H1 (cell line): ENCODE results near the gene SPINT2. TPM values are rescaled to one million over a fixed set of nuclear protein-coding genes. Genes with fewer than 3 reads are reported as not detected.

ENCODE experiments used
- CTCF ChIA-PET: fragments of 300-600 bp; sonication (Branson Sonifier 250); formaldehyde crosslinking; loops from one replicate; lab custom pipeline; 2021; ENCODE audit not compliant: partially characterized antibody; lab: Charles Lee
- POLR2A ChIA-PET: fragments of 300-600 bp; sonication (Branson Sonifier 250); formaldehyde crosslinking; loops from one replicate; lab custom pipeline; 2021; ENCODE audit warnings: inconsistent platforms; ENCODE audit not compliant: partially characterized antibody; lab: Charles Lee
- DNase-seq, 2 experiments: peaks; one replicate each; pipeline versions ENCODE4 v3.0.0 to v3.0.0-alpha.2; 2010 to 2022; ENCODE audit warnings: low spot score in 2 of 2, low read depth in 1 of 2, mixed read lengths in 1 of 2
- FAIRE-seq: peaks from 2 replicates; lab custom pipeline; 2011; peaks lifted over from hg19 to GRCh38; lab: Jason Lieb, UNC
- H2AFZ ChIP-seq: 2 replicates; pipeline ENCODE4 v1.8.1; 2012; ENCODE audit warnings: low read length, inconsistent platforms
- H2AK5ac ChIP-seq: 2 replicates; pipeline ENCODE4 v1.6.1; 2013; ENCODE audit warnings: low read depth, low read length
- H2BK120ac ChIP-seq: replicated peaks from 2 replicates; pipeline ENCODE3; 2013; ENCODE audit warnings: low read depth, low read length, inconsistent platforms
- H2BK12ac ChIP-seq: 2 replicates; pipeline ENCODE4 v1.6.1; 2013; ENCODE audit warnings: low read depth, low read length
- H2BK15ac ChIP-seq: 2 replicates; pipeline ENCODE4 v1.6.1; 2013; ENCODE audit warnings: low read length
- H2BK20ac ChIP-seq: 2 replicates; pipeline ENCODE4 v1.6.1; 2013; ENCODE audit warnings: low read length
- H2BK5ac ChIP-seq: 2 replicates; pipeline ENCODE4 v1.6.1; 2013; ENCODE audit warnings: low read depth, low read length
- H3K14ac ChIP-seq: 2 replicates; pipeline ENCODE4 v1.6.1; 2013; ENCODE audit warnings: inconsistent platforms; ENCODE audit not compliant: insufficient read length
- H3K18ac ChIP-seq: 2 replicates; pipeline ENCODE4 v1.6.1; 2013; ENCODE audit warnings: low read length; ENCODE audit errors: extremely low read depth
- H3K23ac ChIP-seq: 2 replicates; pipeline ENCODE4 v1.6.1; 2013; ENCODE audit warnings: inconsistent platforms; ENCODE audit not compliant: insufficient read length
- H3K23me2 ChIP-seq: 2 replicates; pipeline ENCODE4 v1.6.1; 2013; ENCODE audit warnings: low read depth, low read length
- H3K27ac ChIP-seq: 2 replicates; pipeline ENCODE4 v1.6.1; 2011; ENCODE audit warnings: low read depth, low read length, inconsistent platforms
- H3K27me3 ChIP-seq, 4 experiments: replicated peaks in 1 of 4; 1 replicate in 1 of 4; 2 replicates in 3 of 4; pipeline versions ENCODE4 v1.6.1 to v1.8.1; 2011 to 2013; ENCODE audit warnings: low read length in 3 of 4, mild to moderate bottlenecking in 3 of 4, inconsistent platforms in 2 of 4, mixed read lengths in 2 of 4, moderate library complexity in 1 of 4; ENCODE audit not compliant: control insufficient read depth in 3 of 4, insufficient read depth in 3 of 4; ENCODE audit errors: extremely low read depth in 1 of 4
- H3K36me3 ChIP-seq, 4 experiments: 2 replicates each; pipeline versions ENCODE4 v1.6.1 to v1.8.1; 2011 to 2013; ENCODE audit warnings: mild to moderate bottlenecking in 4 of 4, low read length in 3 of 4, moderate library complexity in 2 of 4, control low read depth in 1 of 4, inconsistent platforms in 1 of 4; ENCODE audit not compliant: insufficient read depth in 4 of 4, control insufficient read depth in 2 of 4
- H3K4ac ChIP-seq: replicated peaks from 2 replicates; pipeline ENCODE3; 2013; ENCODE audit warnings: low read length, low read depth, mixed read lengths, inconsistent platforms; ENCODE audit not compliant: insufficient read length
- H3K4me1 ChIP-seq, 4 experiments: replicated peaks in 1 of 4; 1 replicate in 1 of 4; 2 replicates in 3 of 4; pipeline versions ENCODE4 v1.6.1 to v1.8.1; 2011 to 2013; ENCODE audit warnings: low read length in 3 of 4, inconsistent platforms in 2 of 4, mixed read lengths in 1 of 4; ENCODE audit not compliant: insufficient read depth in 4 of 4, control insufficient read depth in 3 of 4
- H3K4me2 ChIP-seq, 2 experiments: 2 replicates each; pipeline versions ENCODE4 v1.6.1 to v1.8.1; 2011 to 2013; ENCODE audit warnings: low read depth in 2 of 2, low read length in 2 of 2, control low read depth in 1 of 2, inconsistent platforms in 1 of 2, mild to moderate bottlenecking in 1 of 2; ENCODE audit not compliant: insufficient read depth in 1 of 2
- H3K4me3 ChIP-seq, 4 experiments: fragments of 200-600, 300-600 bp in 1 of 4; sonication (generic), shearing (Covaris generic), sonication (Bioruptor Twin) in 1 of 4; 2 replicates each; pipeline versions ENCODE4 v1.5.1 to v1.8.1; 2011 to 2016; ENCODE audit warnings: low read length in 4 of 4, low read depth in 3 of 4, control low read depth in 2 of 4, inconsistent platforms in 2 of 4, mild to moderate bottlenecking in 2 of 4, mixed read lengths in 1 of 4, moderate library complexity in 1 of 4; ENCODE audit not compliant: insufficient read depth in 2 of 4; ENCODE audit errors: extremely low read depth in 1 of 4
- H3K56ac ChIP-seq: replicated peaks from 2 replicates; pipeline ENCODE3; 2013; ENCODE audit warnings: low read depth, mild to moderate bottlenecking, mixed read lengths, low read length, inconsistent platforms; ENCODE audit not compliant: insufficient read length
- H3K79me1 ChIP-seq: 2 replicates; pipeline ENCODE4 v1.6.1; 2013; ENCODE audit warnings: low read depth, low read length, control low read depth
- H3K79me2 ChIP-seq, 2 experiments: 2 replicates each; pipeline versions ENCODE4 v1.6.1 to v1.8.1; 2012 to 2013; ENCODE audit warnings: low read length in 2 of 2, mild to moderate bottlenecking in 2 of 2, inconsistent platforms in 1 of 2; ENCODE audit not compliant: insufficient read depth in 2 of 2, control insufficient read depth in 1 of 2
- H3K9ac ChIP-seq, 4 experiments: replicated peaks in 1 of 4; 1 replicate in 1 of 4; 2 replicates in 3 of 4; pipeline versions ENCODE4 v1.6.1 to v1.8.1; 2011 to 2013; ENCODE audit warnings: low read depth in 3 of 4, low read length in 3 of 4, control low read depth in 2 of 4, mild to moderate bottlenecking in 2 of 4, moderate library complexity in 2 of 4, inconsistent platforms in 1 of 4; ENCODE audit errors: extremely low read depth in 1 of 4
- H3K9me3 ChIP-seq, 2 experiments: 2 replicates each; pipeline versions ENCODE4 v1.6.1 to v1.8.1; 2012 to 2013; ENCODE audit warnings: mild to moderate bottlenecking in 2 of 2, moderate library complexity in 2 of 2, control low read depth in 1 of 2, inconsistent platforms in 1 of 2, low read depth in 1 of 2, low read length in 1 of 2, mixed read lengths in 1 of 2; ENCODE audit not compliant: insufficient read depth in 2 of 2
- H4K20me1 ChIP-seq, 2 experiments: replicated peaks in 1 of 2; 2 replicates each; pipeline versions ENCODE3 to v1.8.1; 2011 to 2013; ENCODE audit warnings: inconsistent platforms in 2 of 2, low read length in 2 of 2, mild to moderate bottlenecking in 1 of 2; ENCODE audit not compliant: insufficient read depth in 2 of 2, control insufficient read depth in 1 of 2
- H4K5ac ChIP-seq: 2 replicates; pipeline ENCODE4 v1.6.1; 2013; ENCODE audit warnings: low read length, low read depth, mixed read lengths, inconsistent platforms; ENCODE audit not compliant: insufficient read length
- H4K8ac ChIP-seq: 2 replicates; pipeline ENCODE4 v1.8.0; 2013; ENCODE audit warnings: mild to moderate bottlenecking, moderate library complexity, low read length, inconsistent platforms; ENCODE audit not compliant: insufficient read depth; ENCODE audit errors: extremely low read depth
- H4K91ac ChIP-seq: replicated peaks from 2 replicates; pipeline ENCODE3; 2013; ENCODE audit warnings: low read length, mixed read lengths, inconsistent platforms; ENCODE audit not compliant: insufficient read length
- MAFK ChIP-seq: IDR thresholded peaks from 2 replicates; pipeline ENCODE4 v1.6.1; 2012; ENCODE audit warnings: low read depth, mild to moderate bottlenecking, improper control_type of control experiment, low read length
- NRF1 ChIP-seq: IDR thresholded peaks from 2 replicates; pipeline ENCODE4 v1.6.1; 2011; ENCODE audit warnings: mild to moderate bottlenecking, low read depth, low read length, improper control_type of control experiment
- SP1 ChIP-seq: IDR thresholded peaks from 2 replicates; pipeline ENCODE4 v1.6.1; 2011; ENCODE audit warnings: low read depth, low read length
- SP4 ChIP-seq: IDR thresholded peaks from 2 replicates; pipeline ENCODE4 v1.6.1; 2012; ENCODE audit warnings: low read length, inconsistent platforms
- TAF7 ChIP-seq: optimal IDR thresholded peaks from 2 replicates; pipeline ENCODE3; 2011; ENCODE audit warnings: low read depth, mild to moderate bottlenecking, inconsistent platforms, low read length, moderate library complexity, borderline replicate concordance
- WGBS, 2 experiments: shearing (Covaris generic) in 1 of 2; methylation state at CpG; one replicate each; pipeline versions ENCODE4 v1.1.6 to v1.1.7; 2013 to 2015; ENCODE audit warnings: low lambda C conversion rate in 2 of 2, mixed read lengths in 2 of 2, inconsistent platforms in 1 of 2, low coverage in 1 of 2, missing lambda C conversion rate in 1 of 2; ENCODE audit not compliant: insufficient replicate concordance in 2 of 2, insufficient coverage in 1 of 2, insufficient read length in 1 of 2; ENCODE audit errors: extremely low coverage in 1 of 2, missing lambda C conversion rate in 1 of 2; 5-methylcytosine and 5-hydroxymethylcytosine counted together
- long read RNA-seq, 2 experiments: library from RNA in 1 of 2; library from capped mRNA in 1 of 2; stranded (forward); transcript quantifications; one replicate each; pipeline ENCODE4 v2.0.0, GENCODE V29; 2021; ENCODE audit warnings: inconsistent platforms in 1 of 2
- polyA minus RNA-seq, 3 experiments: library from RNA; depleted of rRNA, polyadenylated mRNA; stranded (reverse); fragments of >200 nt; gene quantifications; 1 replicate in 2 of 3; 2 replicates in 1 of 3; pipeline ENCODE4 v1.2.3, GENCODE V29; 2011
- polyA plus RNA-seq, 7 experiments: library from polyadenylated mRNA; depleted of rRNA in 3 of 7; stranded (reverse) in 5 of 7; unstranded in 2 of 7; fragments of >200 nt in 5 of 7; fragments of 200-250 nt in 2 of 7; gene quantifications; 1 replicate in 5 of 7; 2 replicates in 1 of 7; 4 replicates in 1 of 7; pipeline versions ENCODE4 v1.2.1 to v1.2.3, GENCODE V29; 2011 to 2013; ENCODE audit warnings: missing spikeins in 2 of 7, mixed read lengths in 2 of 7
- total RNA-seq: library from RNA; stranded (reverse); fragmentation: NEBNext Ultra II Directional; extraction: Animal tissue kit (Norgen Biotek cat#: 25700); gene quantifications from 2 replicates; pipeline ENCODE4 v1.2.1, GENCODE V29; 2021

Gene SPINT2
- 296 and 303 TPM in 2 replicates for total RNA-seq
- 294 and 376 TPM in 2 replicates for polyA plus RNA-seq (2011; rRNA removed)
- 293 TPM for polyA plus RNA-seq (2011; cell fraction: cytosol; rRNA removed)
- polyA plus RNA-seq (2011; cell fraction: nucleus; rRNA removed) = 296 TPM
- polyA plus RNA-seq (2012, experiment 1 of 2) = 239 to 303 TPM (median 281 TPM) in 4 replicates
- polyA plus RNA-seq (2012, experiment 2 of 2) = 299 TPM
- polyA plus RNA-seq (2013, experiment 1 of 2) = 265 TPM
- polyA plus RNA-seq (2013, experiment 2 of 2) = 292 TPM
- 139 and 147 TPM in 2 replicates for polyA minus RNA-seq (2011; rRNA and poly(A)+ RNA removed)
- polyA minus RNA-seq (2011; cell fraction: cytosol; rRNA and poly(A)+ RNA removed) = 139 TPM
- polyA minus RNA-seq (2011; cell fraction: nucleus; rRNA and poly(A)+ RNA removed) = 76.6 TPM
- long read RNA-seq, experiment 1, transcript SPINT2-201 (7 exons, 1,802 nt) = major isoform, 129 of 247 reads
- long read RNA-seq, experiment 1, transcript SPINT2-202 (6 exons, 1,367 nt) = minor isoform, 8 of 247 reads
- long read RNA-seq, experiment 1, partial matches to known transcripts = 104 of 247 reads
- long read RNA-seq, experiment 1, other reads (novel, unspliced or antisense) = 6 of 247 reads
- long read RNA-seq, experiment 2, transcript SPINT2-202 (6 exons, 1,367 nt) = minor isoform, 7 of 287 reads
- long read RNA-seq, experiment 2, transcript SPINT2-201 (7 exons, 1,802 nt) = major isoform, 230 of 287 reads
- long read RNA-seq, experiment 2, partial matches to known transcripts = 39 of 287 reads
- long read RNA-seq, experiment 2, other reads (novel, unspliced or antisense) = 7 of 287 reads

- Histone ChIP-seq H2AK5ac (no peak within 1 kb of the TSS), H3K23ac (no peak within 1 kb of the TSS), H3K4me2 (peak within 1 kb of the TSS; percentile 97 to 100), H3K36me3 (0 out of 8 replicates have a peak, but pooled peaks cover 0 to 3% (median 0%) of the 10 kb centered on the region in 4 experiments), H3K9me3 (no peaks in the 10 kb centered on the region), H4K8ac (peak within 1 kb of the TSS; percentile 95), H4K5ac (peak within 1 kb of the TSS; percentile 99), H3K56ac (peak within 1 kb of the TSS; percentile 89), H3K4me3 (peak within 1 kb of the TSS; percentile 84 to 89 (median 85)), H4K91ac (peak within 1 kb of the TSS; percentile 94), H2BK12ac (peak within 1 kb of the TSS; percentile 72; the same call in 1 of the 2 replicates), H2BK20ac (no peak within 1 kb of the TSS), H3K4ac (peak within 1 kb of the TSS; percentile 83), H3K9ac (peak within 1 kb of the TSS; percentile 78 to 92 (median 88)), H3K79me2 (peaks cover 30 to 47% of the 10 kb centered on the region in 2 experiments), H3K27me3 (no peaks in the 10 kb centered on the region), H3K4me1 (peaks cover 12 to 34% (median 19%) of the 10 kb centered on the region in 4 experiments), H2AFZ (peak within 1 kb of the TSS; percentile 3; the same call in 1 of the 2 replicates), H3K23me2 (peaks cover 7% of the 10 kb centered on the region), H3K27ac (peak within 1 kb of the TSS; percentile 94), H2BK15ac (peak within 1 kb of the TSS; percentile 90; the same call in 1 of the 2 replicates), H3K79me1 (peaks cover 14% of the 10 kb centered on the region), H3K18ac (peak within 1 kb of the TSS; percentile 99), H3K14ac (no peak within 1 kb of the TSS), H2BK5ac (peak within 1 kb of the TSS; percentile 99), H2BK120ac (no peak within 1 kb of the TSS), H4K20me1 (peaks cover 5 to 16% of the 10 kb centered on the region in 2 experiments)
- 1% methylated on average over 54 of the region's 78 CpGs; no CpG with 5 or more reads in 1 of the 2 experiments for WGBS, 2 experiments
- no peak for FAIRE-seq
- DNase-seq = peak; percentile 60 to 98
- POLR2A ChIA-PET = interaction anchor here (0.6 to 3.6 kb wide), 43 partner anchors 9 to 562 kb away, joined by 3 to 25 read pairs (median 4); partner anchors contain the start of genes CATSPERG, FAM98C, GGN and KCNK6
- CTCF ChIA-PET = interaction anchor here (0.6 to 8.6 kb wide), 16 partner anchors 12 to 569 kb away, joined by 3 to 84 read pairs (median 4); partner anchors contain the start of genes C19orf33 and PSMD8
- TF ChIP-seq MAFK (no peak), SP4 (peak; percentile 38; the same call in 1 of the 2 replicates), SP1 (no peak), TAF7 (peak; percentile 92), NRF1 (peak; percentile 60)
Measured at GRCh38 chr19:38264486-38265212, at the start of gene SPINT2. SPINT2 (plus strand) TSS chr19:38264573; CDS start chr19:38264893, 320 bp downstream.
